GM19238 (cell line): ENCODE results near the gene TSPAN33.
"Not testable (repeated sequence)": the region's sequence is repeated elsewhere in the genome, so short reads cannot be mapped to it uniquely, and the experiment has no call there.

Experiments used
- DNase-seq: peaks from one replicate; pipeline ENCODE4 v3.0.0; 2011; ENCODE audit warnings: low spot score; ENCODE audit not compliant: insufficient read length

TSPAN33 gene

DNA sequence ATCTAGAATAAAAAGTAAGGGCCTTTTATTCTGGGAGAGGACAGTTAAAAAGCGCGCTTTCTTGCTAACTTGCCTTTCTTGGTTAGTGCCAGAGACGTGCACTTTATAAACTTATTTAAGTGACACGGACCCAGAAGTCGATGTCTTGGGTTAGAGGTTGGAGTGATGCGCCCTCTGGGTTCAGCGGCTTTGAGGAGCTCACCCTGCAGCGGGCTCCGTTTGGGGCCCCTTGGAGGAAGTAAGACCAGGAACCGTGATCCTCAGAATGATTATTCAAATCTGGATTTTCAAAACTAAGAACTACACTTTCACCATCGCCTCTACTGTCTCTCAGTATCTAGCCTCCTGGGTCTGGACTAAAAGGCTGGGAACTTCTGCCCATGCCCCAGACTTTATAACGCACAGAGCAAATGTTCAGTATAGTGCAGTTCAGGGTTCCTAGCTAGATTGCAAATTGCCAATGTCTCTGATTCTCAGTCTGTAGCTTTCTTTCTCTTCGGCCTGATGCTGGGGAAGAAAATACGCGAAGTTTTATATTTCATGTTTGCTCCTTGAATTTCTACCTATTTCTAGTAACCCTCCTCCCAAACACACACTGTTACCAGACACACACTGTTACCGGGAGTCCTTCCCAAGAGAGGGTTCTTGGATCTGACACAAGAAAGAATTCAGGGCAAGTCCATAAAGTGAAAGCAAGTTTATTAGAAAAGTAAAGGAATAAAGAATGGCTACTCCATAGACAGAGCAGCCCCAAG lies 25.4 kb downstream of the TSPAN33 start:
- DNase-seq = no peak

DNA sequence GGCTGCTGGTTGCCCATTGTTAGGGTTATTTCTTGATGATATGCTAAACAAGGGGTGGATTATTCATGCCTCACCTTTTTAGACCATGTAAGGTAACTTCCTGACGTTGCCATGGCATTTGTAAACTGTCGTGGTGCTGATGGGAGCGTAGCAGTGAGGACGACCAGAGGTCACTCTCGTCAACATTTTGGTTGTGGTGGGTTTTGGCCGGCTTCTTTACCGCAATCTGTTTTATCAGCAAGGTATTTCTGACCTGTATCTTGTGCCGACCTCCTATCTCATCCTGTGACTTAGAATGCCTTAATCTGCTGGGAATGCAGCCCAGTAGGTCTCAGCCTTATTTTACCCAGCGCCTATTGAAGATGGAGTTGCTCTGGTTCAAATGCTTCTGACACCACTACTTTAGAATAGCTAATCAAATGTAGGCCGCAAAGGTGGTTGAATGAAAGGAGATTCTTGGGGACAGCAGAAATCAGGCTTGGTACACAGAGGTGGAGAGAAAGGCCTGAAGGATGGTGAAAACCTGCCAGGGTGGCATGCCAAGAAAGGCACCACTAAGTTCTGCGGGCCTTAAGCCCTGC lies 26.0 kb downstream of the TSPAN33 start:
- no peak for DNase-seq

DNA sequence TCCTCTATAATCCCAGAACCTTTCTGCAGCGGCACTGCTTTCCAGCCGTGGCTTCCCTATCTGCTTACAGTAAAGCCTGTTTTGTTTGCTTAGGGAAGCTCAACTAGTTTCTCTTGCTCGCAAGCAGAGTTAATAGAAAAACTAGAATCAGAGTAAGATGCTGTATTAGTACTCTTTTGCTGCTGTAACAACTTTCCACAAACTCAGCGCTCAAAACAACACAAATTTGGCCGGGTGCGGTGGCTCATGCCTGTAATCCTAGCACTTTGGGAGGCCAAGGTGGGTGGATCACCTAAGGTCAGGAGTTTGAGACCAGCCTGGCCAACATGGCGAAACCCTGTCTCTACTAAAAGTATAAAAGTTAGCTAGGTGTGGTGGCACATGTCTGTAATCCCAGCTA lies 29.4 kb downstream of the TSPAN33 start:
- DNase-seq = not testable (repeated sequence)

- no peak for DNase-seq
Measured at GRCh38 chr7:129176916-129177710, 32.6 kb downstream of the TSPAN33 start.

GRCh38 chr7:129184981-129185670 lies 40.6 kb downstream of the TSPAN33 start:
- DNase-seq = no peak

DNA sequence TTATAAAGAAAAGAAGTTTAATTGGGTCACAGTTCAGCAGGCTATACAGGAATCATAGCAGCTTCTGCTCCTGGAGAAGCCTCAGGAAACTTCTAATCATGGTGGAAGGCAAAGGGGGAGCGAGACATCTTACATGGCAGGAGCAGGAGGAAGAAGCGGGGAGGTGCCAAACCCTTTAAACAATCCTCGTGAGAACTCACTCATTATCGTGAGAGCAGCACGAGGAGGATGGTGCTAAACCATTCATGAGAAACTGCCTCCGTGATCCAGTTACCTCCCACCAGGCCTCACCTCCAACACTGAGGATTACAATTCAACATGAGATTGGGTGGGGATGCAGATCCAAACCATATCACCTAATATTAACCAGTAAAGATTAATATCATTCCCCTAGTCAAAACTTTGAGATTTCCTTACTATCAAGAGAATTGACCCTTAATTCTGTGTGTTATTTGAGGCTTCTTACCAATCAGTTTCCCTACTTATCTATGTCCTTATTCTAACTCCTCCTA lies 42.3 kb downstream of the TSPAN33 start:
- DNase-seq = no peak

DNA sequence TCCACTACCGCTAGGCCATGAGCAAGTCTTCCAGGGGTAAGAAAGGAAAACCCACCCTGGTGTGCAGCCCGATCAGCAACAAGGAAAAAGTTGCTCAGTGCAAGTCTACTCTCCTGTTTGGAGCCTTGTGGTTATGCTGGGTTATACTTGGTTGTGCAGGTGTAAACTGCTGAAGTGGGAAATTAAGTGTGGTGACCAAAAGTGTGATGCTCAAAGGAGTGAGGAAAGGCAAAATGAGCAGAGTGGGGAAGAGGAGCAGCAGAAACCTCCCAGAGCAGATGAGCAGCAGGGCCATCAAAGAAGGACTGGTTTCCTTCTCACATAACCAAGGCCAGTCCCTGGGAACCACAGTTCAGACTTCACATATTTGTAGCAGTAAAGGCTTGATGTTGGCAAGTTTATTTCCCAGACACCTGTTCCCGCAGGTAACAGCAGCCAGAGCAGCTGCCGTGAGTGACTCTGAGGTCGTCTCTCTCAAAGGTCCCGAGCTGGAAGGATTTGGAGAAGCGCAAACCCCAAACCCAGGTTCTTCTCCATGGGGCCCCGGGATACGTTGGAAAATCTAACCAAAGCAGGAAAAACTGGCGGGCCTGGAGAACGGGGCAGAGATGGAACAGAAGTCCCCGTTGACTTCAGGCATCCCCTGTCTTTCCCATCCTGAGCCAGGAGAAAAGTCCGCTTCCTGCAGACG lies 43.3 kb downstream of the TSPAN33 start:
- DNase-seq = no peak

DNA sequence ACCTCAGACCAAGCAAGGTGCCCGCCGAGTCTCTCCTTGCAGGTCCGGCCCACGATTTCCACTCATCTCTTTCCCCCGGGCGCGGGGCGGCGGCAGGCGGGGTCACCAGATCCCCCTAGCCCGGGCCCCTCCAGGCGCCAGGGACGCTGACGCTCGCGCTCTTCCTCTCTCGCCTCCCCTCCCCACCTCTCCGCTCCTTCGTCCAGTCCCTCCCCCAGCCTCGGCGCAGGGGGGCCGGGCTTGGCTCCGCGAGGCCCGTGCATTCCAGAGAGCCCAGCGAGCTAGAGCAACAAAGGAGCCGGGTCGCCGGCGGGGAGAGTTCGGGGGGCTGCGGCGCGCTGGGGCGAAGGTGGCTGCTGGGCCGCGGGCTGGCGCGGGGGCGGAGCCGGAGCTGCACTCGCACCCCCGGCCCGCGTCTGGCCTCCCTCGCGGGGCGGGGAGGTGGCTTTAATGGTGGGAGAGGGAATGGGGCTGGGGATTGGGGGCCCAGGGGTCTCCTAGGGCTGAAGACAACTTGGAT lies 43.9 kb downstream of the TSPAN33 start, which contains the start of gene SMO:
Gene SMO (plus strand): TSS at position 262 of the 520 bp plus-strand sequence. CDS start 519 bp downstream, outside the sequence.
- no peak for DNase-seq

GRCh38 chr7:129188892-129189660 lies 44.6 kb downstream of the TSPAN33 start:
- no peak for DNase-seq

- DNase-seq = no peak
Measured at GRCh38 chr7:129189661-129190310, 45.3 kb downstream of the TSPAN33 start.

- DNase-seq = no peak
Measured at GRCh38 chr7:129191272-129191671, 46.8 kb downstream of the TSPAN33 start.

GRCh38 chr7:129193892-129194291 lies 49.4 kb downstream of the TSPAN33 start:
- no peak for DNase-seq

- no peak for DNase-seq
Measured at GRCh38 chr7:129197771-129198170, 53.3 kb downstream of the TSPAN33 start.

DNA sequence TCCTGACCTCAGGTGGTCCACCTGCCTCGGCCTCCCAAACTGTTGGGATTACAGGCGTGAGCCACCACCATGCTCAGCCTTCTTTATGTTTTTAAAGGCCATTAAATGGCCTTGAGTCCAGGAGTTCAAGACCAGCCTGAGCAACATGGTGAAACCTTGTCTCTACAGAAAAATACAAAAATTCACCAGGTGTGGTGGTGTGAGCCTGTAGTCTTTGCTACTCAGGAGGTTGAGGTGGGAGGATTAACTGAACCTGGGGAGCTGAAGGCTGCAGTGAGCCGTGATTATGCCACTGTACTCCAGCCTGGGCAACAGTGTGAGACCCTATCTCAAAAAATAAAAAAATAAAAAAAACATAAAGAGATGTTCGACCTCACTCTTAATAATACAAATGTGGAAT lies 54.9 kb downstream of the TSPAN33 start:
- no peak for DNase-seq

- DNase-seq = no peak
Measured at GRCh38 chr7:129202058-129202777, 57.7 kb downstream of the TSPAN33 start.

- no peak for DNase-seq
Measured at GRCh38 chr7:129203050-129203741, 58.7 kb downstream of the TSPAN33 start.

DNA sequence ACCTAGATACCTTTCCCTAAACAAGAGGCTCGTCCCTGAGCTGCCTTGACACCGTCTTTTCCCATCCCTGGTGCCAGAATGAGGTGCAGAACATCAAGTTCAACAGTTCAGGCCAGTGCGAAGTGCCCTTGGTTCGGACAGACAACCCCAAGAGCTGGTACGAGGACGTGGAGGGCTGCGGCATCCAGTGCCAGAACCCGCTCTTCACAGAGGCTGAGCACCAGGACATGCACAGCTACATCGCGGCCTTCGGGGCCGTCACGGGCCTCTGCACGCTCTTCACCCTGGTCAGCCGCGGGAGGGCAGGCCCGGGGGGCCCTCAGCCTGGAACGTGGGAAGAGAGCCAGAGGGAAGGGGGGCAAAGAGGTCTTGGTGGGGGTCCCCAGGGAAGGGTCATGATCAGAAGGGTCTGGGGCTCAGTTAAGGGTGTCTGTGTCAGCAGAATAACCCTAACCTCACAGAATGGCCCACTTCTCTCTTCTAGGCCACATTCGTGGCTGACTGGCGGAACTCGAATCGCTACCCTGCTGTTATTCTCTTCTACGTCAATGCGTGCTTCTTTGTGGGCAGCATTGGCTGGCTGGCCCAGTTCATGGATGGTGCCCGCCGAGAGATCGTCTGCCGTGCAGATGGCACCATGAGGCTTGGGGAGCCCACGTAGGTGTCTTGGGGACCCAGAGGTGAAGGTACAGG lies 60.8 kb downstream of the TSPAN33 start:
- DNase-seq = no peak
